Fibroblast of skin of left quadriceps (primary cell): ENCODE data around the gene PLA2G3.
A peak's percentile ranks its signal among the peaks of the same experiment; 100 is the strongest.

Experiments used
- DNase-seq, 2 experiments: peaks; one replicate each; pipeline ENCODE4 v3.0.0-alpha.2; 2013; ENCODE audit warnings: low read depth in 2 of 2

Gene PLA2G3

DNA sequence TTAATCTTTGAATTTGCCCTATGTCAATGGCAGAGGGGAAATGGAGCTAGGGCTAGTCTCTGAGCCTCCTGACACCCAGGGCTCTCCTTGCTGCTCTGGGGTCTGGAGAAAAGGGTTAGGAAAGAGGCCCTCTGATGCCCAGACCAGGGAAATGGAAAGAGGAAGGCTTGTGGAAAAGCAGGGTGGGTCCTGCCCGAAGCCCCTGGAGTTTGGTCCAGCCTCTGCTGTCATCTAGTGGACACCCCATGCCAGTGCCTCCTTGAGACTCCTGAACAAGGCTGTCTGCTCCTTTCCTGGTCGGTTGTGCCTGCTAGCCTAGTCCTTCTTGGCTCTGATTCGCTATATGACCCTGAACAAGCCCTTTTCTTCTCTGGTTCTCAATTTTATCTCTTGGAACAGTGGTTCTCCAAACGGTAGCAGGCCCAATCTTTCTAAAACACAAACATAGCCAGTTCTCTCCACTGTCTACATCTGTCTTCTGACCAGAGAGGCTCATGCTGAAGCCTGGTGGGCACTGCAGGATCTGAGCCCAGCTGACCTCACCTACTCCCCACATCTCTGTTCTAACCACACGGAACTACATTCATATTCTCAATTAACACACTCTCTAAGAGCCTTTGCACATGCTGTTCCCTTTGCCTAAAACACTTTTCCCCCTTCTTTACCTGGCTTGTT is 8.8 kb upstream of the PLA2G3 start:
- peak; percentile 45 to 46 for DNase-seq

DNA sequence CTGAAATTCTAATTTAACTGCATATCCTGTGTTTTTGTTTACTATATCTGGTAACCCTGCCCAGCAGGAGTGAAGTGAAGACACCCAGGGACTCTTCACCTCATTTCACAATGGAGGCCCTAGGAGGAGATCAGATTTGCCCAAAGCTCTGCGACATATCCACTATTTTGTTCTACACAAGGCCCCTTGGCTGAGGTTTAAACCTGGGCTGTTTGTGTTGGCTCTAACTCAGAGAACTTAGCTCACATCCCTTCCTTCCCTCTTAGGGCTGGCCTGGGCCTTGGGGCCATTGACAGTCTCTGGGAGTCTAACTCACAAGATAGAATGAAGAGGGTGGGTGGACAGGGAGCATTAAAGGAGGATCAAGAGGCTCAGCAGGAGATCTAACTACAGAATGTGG is 8.2 kb upstream of the PLA2G3 start:
- DNase-seq: no peak

DNA sequence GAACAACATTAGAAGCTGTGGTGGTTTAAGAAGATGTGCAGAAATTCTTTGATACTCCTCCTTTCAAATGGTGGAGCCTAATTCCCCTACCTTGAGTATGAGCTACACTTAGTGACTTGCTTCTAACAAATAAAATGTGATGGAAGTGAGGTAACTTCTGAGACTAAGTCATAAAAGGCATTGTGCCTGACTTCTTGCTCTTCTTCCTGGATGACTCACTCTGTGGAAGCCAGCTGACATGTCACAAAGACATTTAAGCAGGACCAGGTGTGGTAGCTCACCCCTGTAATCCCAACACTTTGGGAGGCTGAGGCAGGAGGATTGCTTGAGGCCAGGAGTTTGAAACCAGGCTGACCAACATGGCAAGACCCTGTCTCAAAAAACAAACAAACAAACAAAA is 3.9 kb upstream of the PLA2G3 start:
- no peak for DNase-seq

DNA sequence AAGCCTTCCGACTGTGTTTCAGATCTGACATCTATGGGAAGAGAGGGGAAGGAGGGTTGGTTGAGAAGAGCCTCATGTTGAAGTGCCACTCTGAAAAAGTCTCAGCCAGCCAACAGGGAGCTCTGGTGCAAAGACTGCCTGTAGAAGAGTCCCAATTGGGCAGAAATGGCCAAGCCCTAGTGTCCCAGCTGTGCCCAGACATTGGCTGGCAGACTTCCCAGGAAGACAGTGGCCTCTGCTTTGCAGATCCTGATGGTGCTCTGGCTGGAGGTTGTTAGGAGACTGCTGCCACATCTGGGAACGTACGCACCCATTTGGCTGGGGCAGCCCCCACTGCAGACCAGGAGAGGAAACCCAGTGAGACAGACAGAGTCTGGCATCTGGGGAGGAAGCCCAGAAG is 3.2 kb upstream of the PLA2G3 start:
- no peak for DNase-seq

DNA sequence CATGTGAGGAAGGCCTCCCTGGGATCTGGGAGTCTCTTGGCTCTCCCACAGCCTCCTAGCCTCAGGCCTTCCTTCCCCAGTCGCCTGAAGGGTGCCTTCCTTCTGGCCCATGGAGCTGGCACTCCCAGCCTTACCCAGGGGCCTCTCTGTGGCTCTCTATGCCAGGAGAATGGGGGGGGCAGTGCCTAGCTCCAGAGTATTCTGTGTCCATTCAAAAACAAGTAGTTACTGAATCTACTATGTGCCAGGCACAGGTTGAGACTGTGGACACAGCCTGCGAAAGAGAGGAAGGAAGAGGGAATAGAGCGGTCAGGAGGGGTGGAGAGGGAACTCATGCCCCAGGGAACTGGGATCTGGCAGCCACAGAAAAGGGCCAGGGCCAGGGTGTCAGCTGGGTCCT is 2.7 kb upstream of the PLA2G3 start:
- no peak for DNase-seq

DNA sequence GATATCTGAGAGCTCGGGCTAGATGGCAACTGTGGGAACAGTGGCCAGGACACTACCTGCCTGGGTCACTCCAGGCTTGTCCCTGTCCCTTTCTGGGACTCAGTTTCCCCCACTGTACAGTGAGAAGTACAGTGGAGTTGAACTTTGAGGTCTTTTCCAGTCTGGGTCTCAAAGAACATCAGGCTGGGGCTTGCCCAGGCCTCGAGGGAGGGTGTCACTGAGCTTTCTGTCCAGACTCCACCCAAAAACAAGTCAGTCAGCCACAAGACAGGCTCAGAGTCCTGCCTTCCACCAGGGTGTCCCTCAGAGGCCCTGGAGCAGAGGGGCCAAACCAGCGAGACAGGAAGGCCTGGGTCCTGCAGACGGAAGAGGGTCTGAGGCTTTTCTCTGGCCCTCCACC is 2.0 kb upstream of the PLA2G3 start:
- DNase-seq: no peak

DNA sequence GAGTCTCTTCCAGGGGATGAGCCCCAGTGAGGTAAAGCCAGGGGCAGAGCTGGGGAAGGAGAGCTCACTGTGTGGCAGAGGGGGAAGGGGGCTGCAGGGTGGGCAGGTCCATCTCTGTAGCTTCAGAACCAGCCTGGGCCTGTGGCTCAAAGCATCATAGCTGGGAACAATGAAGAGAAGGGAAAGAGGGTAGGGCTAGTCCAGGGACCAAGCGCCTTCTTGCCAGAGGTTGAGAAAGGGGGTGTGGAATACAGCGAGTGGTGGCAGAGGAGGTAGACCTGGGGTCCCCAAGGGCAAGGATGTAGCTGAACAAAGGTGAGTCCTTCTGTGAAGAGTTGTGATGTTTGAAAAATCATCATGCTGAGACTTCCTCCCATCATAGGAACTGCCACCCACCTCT is 1.2 kb upstream of the PLA2G3 start:
- DNase-seq: no peak

DNA sequence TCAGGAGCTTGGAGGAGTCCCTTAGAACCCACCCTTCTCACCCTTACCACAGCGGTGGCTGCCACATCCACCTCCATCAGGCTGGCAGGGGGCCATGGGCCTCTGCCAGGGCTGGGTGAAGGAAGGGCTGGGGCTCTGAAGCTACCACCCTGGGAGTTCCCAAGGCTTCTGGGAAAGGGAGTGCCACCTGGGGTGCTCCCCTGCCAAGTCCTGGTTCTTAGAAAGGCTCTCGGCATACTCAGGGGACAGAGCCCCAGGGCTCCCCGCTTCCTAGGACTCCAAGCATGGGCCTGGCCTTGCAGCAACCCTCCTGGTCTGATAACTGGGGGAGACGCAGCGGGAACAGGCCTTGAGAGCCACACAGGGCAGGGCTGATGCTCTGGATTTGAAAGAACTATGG is 438 bp upstream of the PLA2G3 start:
- DNase-seq: no peak

DNA sequence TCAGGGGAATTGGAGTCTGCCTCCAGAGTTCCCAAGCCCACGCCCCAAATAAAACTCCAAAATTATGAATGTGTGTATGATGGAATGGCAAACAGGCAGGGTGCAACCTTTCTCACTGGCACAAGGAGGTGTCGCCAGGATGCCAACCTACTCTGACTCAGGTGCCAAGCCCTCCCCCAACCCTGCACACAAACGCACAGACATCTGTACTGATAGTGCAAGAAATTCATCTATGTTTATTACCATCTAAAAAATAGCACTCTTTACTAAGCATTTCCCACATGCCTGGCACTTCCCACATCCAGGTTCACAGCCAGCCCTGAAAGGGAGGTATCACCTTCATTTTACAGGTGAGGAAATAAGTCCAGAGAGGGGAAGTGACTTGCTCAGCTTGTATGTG is 1.2 kb downstream of the PLA2G3 start:
- DNase-seq: no peak

DNA sequence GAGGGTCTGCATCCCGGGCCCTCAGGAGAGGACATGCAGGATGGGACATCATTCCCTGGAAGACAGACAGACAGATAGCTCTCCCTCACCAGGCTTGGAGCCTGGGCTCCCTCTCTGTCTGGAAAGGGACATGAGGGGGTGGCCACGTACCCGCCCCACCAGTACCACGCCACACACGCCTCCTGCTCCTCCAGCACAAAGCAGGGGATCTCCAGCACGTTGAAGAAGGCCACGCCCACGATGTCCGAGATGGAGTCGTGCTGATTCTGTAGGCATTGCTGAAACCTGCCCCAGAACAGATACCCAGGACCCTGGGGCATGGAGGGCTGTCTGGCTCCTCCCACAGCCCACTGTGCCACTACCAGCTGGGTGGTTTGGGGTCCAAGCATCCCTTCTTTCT is 2.2 kb downstream of the PLA2G3 start:
- no peak for DNase-seq

DNA sequence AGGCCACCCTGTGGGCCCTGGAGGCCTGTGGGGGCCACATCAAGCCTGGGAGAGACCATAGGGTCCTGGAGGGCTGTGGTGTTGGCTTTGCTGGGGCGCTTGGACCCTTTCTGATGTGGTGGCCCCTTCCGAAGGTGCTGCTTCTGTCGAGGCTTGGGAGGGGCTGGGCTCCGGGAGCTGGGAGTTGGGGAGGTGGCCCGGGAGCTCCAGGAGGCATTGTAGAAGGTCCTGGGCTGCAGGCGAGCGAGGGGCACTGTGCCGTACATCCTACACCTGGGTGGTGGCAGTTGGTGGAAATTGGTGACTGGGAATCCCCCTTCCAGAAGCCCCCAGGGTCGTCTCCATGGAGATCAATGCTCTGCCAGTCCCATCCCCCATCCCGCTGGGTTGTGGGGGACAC is 2.6 kb downstream of the PLA2G3 start:
- no peak for DNase-seq

DNA sequence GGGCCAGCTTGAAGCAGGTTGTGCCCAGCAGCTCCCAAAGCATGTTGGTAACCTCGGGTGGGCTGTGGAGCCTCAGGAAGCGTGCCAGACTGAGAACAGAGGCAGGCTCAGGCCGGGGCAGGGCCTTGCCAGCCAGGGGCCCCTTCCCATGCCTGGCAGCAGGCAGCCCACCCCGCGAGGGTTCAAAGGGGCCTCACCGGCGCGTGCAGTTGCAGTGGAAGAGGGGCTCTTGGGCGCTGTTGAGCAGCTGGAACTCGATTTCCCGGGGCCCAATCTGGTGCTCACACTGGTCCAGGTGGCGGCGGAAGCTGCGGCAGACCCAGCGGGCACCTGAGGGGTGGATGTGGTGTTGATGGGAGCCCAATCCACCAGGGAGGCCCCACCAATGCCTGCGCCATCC is 3.6 kb downstream of the PLA2G3 start:
- no peak for DNase-seq

DNA sequence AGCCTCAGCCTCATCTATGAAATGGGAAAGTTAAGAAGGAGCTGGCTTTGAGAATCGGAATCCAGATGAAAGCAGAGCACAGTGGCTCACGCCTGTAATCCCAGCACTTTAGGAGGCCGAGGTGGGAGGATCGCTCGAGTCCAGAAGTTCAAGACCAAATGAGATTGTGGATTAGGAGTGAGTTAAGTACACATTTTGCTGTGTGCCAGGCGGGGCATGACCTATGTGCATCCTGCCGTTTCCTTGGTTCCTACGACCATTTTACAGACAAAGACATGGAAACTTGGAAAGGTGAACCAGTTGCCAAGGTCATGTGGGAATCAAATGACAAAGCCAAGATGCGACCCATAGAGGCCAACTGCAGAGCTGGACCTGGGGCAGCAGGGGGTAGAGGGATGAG is 4.2 kb downstream of the PLA2G3 start:
- DNase-seq: no peak

DNA sequence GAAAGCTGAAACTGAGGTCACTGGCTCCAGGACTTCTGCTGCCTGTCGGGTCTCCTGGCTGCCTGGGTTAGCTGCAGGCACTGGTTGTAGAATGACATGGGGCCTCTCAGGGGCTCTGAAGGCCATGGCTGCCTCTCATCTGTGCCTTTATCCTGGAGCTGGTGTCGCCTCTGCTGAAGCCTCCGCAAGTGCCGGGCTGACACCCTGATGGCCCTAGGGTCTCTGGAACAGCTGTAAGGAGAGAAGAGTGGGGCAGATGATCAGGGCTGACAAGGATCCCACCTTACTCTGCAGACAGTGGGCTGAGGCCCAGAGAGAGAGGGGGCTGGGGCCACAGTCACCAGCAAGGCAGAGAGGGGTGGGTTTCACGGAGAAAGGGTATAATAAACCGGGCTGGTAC is 4.6 kb downstream of the PLA2G3 start:
- no peak for DNase-seq

DNA sequence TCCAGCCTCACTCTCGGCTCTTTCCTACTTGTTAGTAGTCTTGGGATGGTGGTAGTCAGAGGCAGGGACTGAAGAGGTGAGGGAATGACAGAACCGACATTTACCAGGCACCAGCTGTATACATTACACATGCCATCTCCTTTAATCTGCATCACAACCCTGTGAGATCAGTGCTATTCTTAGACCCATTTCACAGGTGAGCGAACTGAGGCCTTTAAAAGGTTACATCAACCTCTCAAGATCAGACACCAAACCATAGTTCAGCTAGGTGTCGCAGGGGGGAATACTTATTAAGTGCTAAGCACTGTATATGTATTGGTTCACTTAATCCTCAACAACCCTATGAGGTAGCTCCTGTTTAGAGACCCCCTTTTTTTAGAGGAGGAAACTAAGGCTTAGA is 5.6 kb downstream of the PLA2G3 start:
- no peak for DNase-seq

DNA sequence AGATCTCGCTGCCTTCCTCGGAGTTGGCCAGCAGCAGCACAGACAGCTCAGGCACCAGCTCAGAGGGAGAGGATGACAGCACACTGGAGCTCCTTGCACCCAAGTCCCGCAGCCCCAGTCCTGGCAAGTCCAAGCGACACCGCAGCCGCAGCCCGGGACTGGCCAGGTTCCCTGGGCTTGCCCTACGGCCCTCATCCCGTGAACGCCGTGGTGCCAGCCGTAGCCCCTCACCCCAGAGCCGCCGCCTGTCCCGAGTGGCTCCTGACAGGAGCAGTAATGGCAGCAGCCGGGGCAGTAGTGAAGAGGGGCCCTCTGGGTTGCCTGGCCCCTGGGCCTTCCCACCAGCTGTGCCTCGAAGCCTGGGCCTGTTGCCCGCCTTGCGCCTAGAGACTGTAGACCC is 6.4 kb downstream of the PLA2G3 start:
- DNase-seq: no peak

DNA sequence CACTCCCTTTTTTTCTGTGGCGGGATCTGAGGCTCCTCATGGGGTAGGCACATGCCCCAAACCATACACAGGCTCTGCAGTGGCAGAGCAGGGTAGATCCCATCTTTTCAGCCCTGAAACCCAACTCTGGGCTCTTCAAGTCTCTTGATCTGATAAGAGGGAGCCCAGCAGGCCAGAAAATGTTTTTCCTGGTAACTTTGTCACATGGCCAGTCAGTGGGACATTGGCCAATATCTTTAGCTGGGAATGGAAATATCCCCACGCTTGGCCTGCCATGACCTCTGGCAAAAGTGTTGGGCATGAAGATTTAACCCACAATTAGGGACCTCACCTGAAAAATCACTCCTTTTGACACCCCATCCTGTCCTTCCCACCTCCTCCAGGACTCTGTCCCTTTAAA is 9.4 kb downstream of the PLA2G3 start:
- no peak for DNase-seq

DNA sequence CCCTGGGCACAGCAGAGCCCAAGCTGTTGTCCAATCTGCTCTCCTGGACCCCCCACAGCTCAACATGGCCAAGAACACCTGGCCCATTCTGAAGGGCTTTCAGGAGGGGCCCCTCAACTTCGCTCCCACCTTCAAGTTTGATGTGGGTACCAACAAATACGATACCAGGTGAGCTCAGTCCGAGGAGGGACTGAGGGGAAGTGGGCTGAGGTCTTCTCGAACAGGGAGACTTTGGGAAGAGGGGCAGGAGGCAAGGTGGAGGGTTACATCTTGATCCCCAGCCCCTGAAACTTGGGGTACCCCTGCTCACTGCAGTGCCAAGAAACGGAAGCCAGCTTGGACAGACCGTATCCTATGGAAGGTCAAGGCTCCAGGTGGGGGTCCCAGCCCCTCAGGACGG is 12.2 kb downstream of the PLA2G3 start:
- no peak for DNase-seq

DNA sequence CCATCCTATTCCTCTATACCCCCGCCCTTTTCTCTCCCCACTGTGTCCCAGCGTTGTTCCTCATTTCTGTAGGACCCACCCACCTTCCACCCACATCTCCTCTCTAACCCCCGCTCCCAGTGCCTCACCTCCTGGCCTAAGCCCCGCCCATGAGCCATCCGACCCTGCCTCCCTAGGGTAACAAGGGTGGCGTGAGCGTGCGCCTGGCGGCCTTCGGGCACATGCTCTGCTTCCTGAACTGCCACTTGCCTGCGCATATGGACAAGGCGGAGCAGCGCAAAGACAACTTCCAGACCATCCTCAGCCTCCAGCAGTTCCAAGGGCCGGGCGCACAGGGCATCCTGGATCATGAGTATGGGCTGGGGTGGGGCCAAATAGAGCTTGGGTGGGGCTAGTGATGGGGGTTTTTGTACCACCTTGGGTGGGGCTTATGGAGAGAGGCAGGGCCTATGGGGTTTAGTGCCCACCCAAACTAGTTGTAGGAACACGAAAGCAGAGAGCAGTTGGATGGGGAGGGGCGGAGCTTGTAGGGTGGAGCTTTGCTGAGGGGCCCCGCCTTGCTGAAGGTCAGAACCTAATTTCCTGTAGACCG is 13.0 kb downstream of the PLA2G3 start:
- DNase-seq: no peak

DNA sequence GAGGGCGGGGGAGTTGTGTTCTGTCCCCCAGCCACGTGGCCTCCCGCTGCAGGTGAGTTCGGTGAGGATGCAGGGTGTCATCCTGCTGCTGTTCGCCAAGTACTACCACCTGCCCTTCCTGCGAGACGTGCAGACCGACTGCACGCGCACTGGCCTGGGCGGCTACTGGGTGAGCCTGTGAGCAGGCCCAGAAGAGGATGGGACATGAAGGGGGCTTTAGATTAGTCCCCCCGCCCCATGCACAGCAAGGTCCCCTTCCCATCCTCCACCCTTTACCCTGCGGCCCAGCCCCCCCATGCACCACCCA is 13.5 kb downstream of the PLA2G3 start:
- no peak for DNase-seq

DNA sequence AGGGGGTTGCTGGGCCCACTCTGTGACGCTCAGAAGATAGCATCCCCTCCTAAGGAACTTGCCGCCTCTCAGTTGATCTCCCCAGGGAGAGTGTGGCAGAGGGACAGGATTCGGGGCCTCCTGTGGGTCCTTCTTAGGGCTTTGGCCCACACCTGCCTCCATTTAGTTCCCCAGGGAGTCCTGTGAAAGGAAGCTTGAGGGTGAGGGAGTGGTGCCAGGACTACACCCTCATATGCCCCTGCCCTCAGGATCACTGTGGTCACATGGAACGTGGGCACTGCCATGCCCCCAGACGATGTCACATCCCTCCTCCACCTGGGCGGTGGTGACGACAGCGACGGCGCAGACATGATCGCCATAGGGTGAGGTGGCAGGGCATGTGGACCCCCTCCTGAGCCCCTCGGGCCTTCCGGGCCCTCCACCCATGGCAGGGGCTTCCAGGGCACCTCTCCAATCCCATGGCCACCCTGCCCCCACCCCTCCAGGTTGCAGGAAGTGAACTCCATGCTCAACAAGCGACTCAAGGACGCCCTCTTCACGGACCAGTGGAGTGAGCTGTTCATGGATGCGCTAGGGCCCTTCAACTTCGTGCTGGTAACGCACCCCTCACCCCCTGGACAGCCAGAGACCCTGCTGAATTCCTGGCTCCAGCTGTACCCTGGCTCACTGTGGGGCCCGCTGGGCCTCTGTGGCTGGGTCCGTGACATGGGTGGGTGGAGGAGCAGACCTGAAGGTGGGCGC is 14.0 kb downstream of the PLA2G3 start:
- DNase-seq: no peak

DNA sequence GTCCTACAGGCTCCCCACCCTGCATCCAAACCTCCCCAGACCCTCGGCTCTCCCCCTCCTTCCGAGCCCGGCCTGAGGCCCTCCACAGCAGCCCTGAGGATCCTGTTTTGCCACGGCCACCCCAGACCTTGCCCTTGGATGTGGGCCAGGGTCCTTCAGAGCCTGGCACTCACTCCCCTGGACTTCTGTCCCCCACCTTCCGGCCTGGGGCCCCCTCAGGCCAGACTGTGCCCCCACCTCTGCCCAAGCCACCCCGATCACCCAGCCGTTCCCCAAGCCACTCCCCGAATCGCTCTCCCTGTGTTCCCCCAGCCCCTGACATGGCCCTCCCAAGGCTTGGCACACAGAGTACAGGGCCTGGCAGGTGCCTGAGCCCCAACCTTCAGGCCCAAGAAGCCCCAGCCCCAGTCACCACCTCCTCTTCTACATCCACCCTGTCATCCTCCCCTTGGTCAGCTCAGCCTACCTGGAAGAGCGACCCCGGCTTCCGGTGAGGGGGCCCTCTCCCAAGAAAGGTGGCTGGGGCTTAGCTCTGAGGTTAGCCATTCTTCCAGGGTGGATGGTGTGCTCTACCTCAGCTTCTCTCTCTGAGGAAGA is 14.7 kb downstream of the PLA2G3 start:
- no peak for DNase-seq

DNA sequence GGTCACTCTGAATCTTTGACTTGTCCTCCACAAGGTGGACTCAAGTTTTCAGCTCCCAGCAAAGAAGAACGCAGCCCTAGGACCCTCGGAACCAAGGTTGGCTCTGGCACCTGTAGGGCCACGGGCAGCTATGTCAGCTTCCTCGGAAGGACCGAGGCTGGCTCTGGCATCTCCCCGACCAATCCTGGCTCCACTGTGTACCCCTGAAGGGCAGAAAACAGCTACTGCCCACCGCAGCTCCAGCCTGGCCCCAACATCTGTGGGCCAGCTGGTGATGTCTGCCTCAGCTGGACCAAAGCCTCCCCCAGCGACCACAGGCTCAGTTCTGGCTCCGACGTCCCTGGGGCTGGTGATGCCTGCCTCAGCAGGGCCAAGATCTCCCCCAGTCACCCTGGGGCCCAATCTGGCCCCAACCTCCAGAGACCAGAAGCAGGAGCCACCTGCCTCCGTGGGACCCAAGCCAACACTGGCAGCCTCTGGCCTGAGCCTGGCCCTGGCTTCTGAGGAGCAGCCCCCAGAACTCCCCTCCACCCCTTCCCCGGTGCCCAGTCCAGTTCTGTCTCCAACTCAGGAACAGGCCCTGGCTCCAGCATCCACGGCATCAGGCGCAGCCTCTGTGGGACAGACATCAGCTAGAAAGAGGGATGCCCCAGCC is 15.4 kb downstream of the PLA2G3 start:
- DNase-seq: no peak
